Esophagus squamous epithelium (tissue), 4 donors: ENCODE data around the gene SEC24C.
"Not testable (repeated sequence)": the region's sequence is repeated elsewhere in the genome, so short reads cannot be mapped to it uniquely, and the experiment has no call there.

Experiments used
- CTCF ChIP-seq, 6 experiments: fragments of 450-650 bp in 4 of 6; fragments of 200-600 bp in 2 of 6; sonication (generic) in 2 of 6; IDR thresholded peaks; one replicate each; pipeline ENCODE4 v1.5.1; 2016 to 2019; ENCODE audit warnings: antibody characterized with exemption in 6 of 6, mild to moderate bottlenecking in 4 of 6, moderate library complexity in 4 of 6
- POLR2A ChIP-seq, 4 donors: fragments of 450-650 bp; IDR thresholded peaks; one replicate each; pipeline ENCODE4 v1.6.1; 2017; ENCODE audit warnings: antibody characterized with exemption in 4 of 4, mild to moderate bottlenecking in 4 of 4, moderate library complexity in 3 of 4

- TF ChIP-seq POLR2A, CTCF (IDR thresholded peaks at IDR 0.05): not testable (repeated sequence)
Observed at GRCh38 chr10:73703924-73704323, 40.2 kb upstream of the SEC24C start.
